HG02852 (cell line): ENCODE data around the gene BCL2L2.
A peak's percentile ranks its signal among the peaks of the same experiment; 100 is the strongest.

Source experiments
- ATAC-seq: cut with Tn5 transposase; IDR thresholded peaks from one replicate; pipeline ENCODE4 v1.9.1; 2021; ENCODE audit warnings: mild to moderate bottlenecking, moderate library complexity; ENCODE audit not compliant: unreplicated experiment

Gene BCL2L2

DNA sequence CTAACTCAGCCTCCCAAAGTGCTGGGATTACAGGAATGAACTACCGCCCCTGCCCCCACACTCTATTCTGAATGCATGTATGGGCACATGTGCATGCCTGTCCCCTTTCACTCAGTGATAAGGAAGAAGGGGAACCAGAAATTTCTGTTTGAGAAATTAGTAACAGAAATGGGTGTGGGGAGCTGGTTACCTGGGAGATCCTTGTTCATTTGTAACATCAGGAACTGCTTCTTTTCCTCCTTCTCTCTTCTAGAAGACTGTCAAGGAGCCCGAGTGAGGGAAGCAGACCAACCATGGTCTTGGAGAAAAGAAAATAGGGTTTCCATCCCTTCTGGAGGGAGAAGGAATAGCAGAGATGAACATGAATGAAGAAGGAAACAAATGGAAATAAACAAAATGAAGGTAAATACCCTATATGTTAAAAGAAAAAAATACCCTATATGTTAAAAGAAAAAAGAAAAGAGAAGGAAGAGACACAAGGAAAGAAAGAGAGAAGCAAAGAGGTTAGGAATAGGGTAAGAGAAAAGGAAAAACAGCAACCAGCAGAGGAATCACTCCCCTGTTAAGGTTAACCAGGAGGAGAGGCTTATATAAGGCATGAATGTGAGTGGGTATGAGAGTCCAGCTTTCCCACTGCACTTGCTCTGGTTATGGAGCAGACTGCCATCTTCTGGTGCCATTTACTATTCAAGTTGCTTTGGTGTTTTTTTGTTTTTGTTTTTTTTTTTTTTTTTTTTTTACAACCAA lies 7.2 kb upstream of the BCL2L2 start:
- no peak for ATAC-seq

GRCh38 chr14:23299986-23300686 lies 6.5 kb upstream of the BCL2L2 start:
- ATAC-seq: no peak

DNA sequence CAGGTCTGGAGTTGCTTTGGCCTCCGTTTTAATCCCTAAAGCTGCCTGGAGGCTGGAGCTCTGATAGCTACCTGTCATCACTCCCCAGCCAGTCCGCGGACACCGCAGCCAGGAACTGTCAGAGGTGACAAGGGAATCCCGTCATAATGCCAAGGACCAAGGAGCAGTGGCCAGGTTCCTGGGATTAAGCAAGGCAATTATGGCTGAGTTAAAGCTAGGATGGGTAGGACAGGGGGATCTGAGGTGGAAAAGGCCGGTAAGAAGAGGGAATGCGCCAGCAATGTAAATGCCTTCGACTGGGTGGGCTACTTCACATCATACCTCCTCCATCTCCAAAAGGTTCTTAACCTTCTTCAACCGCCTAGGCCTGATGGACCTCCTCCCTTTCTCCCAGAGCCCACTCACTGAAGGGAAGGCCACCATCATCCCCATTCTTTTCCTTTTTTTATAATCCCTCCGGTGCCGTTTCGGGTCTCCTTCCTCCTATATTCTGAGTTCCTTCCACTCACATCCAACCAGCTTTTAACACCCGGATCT lies 5.9 kb upstream of the BCL2L2 start:
- no peak for ATAC-seq

- peak; percentile 78 for ATAC-seq
Observed at GRCh38 chr14:23301288-23301968, 5.2 kb upstream of the BCL2L2 start.

DNA sequence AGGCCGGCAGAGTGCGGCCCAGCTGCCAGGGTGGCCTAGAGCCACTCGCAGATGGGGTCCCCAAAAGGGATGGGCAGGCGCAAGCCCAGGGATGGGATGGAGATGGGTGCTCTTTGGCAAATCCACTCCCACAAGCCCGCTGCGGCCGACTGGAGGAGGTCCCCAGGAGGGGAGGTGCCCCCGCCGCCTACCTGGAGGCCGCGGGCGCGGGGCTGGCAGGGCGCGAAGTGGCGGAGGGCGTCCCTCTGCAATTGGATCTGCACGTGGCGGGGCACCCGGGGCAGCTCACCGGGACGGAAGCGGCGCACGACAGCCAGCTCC lies 4.7 kb upstream of the BCL2L2 start:
- ATAC-seq: no peak

DNA sequence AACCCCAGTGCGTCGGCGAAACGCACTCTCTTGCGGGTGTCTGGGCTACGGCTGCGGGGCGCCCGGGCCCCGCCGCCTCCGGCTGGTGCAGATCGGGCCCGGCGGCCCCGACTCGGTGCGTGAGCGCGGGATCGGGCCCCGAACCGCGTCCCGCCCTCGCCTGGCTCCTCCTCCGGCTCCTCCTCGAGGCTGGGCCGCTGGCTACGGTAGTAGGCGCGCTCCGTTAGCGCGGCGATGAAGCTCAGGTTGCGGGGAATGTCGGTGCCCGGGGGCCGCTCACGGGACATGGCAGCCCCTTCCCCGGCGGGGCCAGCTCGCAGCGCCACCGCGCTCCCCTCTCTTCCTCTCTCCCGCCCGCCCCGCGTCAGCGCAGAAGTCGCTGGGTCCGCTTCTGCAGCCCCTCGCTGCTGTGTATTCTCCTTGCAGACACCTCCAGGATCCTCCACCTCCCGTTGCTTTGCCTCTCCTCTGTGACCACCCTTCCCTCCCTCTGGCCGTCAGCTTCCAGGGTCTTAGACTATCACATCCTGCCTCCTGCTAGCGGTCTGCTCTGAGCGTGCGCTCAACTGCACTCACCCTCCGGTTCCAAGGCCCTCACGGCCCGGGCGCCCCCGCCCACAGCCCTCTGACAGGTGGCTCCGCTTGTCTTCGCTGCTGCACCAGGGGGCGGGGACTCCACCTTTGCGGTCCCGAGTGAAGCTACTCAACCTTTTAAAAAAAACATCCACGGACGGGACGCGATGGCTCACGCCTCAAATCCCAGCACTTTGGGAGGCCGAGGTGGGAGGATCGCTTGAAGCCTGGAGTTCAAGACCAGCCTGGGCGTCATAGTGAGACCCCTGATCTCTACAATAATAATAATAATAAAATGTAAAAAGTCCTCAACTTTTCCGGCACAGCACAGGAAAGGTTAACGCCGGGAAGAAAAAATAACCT lies 4.1 kb upstream of the BCL2L2 start, which contains the start of gene PPP1R3E:
PPP1R3E (minus strand) TSS at position 570 of the 936 bp plus-strand sequence; CDS start at position 287, 283 bp downstream.
- peak; percentile 39 for ATAC-seq

DNA sequence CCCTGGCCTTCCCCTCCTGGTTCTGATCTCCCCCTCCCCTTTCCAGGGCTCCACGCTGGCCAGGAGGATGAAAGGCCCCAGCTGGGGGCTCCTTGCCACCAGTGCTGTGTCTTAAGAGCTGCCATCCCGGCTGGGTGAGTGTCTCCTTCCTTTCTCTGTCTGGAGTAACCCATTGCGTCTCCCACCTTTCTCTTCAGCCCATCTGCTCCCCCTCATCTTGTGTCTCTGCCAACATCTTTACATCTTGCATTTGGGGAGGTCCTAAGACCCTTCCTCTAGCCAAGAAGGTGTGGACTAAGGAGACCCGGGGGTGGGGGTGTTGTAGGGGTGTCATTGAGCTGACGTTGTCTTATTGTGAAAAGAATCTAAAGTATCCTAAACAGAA lies 505 bp downstream of the BCL2L2 start:
- no peak for ATAC-seq

DNA sequence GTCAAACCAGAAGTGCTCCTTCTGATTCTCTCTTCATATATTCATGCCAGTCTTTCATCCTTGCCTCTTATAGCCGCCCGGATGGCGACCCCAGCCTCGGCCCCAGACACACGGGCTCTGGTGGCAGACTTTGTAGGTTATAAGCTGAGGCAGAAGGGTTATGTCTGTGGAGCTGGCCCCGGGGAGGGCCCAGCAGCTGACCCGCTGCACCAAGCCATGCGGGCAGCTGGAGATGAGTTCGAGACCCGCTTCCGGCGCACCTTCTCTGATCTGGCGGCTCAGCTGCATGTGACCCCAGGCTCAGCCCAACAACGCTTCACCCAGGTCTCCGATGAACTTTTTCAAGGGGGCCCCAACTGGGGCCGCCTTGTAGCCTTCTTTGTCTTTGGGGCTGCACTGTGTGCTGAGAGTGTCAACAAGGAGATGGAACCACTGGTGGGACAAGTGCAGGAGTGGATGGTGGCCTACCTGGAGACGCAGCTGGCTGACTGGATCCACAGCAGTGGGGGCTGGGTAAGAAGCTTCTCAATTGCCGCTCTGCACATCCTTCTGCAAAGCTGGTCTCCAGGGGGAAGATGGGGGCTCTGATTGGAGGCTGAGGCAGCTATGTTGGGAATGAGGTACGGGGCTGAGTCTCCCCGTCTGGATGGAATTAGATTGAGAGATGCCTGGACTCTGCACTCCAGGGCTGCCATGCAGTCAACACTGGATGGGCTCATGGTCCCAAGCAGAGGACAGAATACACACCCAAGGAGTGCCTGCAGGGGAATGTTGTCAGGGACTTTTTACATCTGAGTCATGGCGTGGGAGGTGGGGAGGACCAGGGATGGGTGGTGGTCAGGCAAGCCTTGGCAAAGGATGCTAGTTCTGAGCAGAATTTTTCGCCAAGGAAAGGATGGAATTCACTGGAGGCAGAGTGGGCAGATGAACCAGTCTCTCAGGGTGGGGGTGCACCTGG lies 1.3 kb downstream of the BCL2L2 start:
- ATAC-seq: no peak

DNA sequence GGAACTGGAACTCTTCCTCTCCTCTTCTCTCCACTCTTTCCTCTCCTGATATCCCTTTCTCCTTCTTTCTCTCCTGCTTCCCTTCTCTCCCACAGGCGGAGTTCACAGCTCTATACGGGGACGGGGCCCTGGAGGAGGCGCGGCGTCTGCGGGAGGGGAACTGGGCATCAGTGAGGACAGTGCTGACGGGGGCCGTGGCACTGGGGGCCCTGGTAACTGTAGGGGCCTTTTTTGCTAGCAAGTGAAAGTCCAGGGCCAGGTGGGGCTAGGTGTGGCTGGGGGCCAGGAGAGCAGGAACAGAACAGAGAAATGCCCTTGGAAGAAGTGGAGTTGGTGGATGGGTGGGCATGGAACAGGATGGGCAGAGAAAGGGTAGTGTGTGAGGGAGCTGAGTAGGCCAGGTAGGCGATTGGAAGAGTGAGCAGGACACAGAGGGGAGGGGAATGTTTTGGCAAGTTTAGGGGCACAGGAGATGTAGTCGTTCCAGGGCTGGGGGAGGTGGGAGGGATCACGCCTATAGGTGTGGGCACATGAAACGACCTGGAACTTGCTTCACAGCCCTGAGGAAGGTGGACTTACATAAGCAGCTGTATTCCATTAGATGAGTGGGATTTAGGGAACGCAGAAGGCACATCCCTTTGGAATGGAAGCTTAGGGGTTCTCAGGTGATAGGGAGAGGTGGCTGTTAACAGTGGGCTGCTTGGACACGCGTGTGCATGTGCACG lies 2.2 kb downstream of the BCL2L2 start:
- ATAC-seq: no peak

DNA sequence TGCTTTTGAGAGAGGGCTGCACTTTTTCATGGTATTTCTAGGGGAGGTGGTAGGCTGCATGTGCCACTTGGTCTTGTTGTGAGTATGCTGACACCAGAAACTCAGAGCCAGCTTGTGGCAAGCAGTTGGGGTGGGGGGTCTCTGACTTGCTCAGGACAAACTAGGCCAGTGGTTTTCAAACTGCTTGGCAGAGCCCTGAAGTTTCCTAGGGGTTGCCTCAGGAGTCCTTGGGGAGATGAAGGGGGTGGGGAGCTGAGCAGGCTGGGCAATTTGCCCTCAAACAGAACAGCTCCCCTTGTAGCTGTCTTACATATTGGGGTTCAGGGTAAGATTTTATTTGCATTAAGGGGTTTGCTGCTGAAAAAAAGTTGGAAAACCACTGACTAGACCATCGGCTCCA lies 3.9 kb downstream of the BCL2L2 start:
- no peak for ATAC-seq

GRCh38 chr14:23316300-23316699 lies 9.7 kb downstream of the BCL2L2 start:
- no peak for ATAC-seq

DNA sequence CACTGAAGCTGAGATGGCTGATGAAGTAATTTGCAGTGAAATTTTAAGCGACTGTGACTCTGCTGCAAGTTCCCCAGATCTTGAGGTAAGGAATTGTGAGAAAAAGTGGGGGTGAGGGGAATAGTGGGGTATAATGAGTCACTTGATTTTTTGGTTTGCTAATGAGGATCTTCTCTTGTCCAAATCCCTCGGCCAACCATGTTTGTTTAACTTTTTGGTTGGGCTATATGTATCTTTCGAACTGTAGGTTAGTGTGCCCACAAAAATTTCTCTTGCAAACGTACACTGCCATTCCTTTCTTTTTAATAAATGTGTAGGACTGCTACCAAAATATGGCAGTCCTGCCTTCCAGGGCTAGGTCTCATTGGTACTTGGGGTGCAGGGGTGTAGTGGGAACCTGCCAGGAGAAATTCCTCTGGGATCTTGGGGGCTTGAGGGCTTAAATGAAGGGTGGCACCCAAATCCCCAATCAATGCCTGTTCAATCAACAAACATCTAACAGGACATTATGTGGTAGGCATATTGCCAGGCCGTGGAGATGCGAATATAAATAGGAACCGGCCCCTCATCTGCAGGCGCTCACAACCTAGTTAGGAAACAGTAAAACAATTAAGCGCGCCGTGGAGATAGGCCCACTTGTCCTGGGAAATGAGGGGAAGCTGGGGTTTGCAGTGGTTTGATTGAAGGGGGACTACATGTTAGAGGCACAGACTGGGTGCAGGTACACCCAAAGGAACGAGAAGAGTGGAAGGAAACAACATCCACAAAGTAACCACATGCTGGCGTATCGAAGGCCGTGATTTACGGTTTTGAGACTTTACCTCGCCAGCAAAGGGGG lies 13.3 kb downstream of the BCL2L2 start:
- no peak for ATAC-seq

DNA sequence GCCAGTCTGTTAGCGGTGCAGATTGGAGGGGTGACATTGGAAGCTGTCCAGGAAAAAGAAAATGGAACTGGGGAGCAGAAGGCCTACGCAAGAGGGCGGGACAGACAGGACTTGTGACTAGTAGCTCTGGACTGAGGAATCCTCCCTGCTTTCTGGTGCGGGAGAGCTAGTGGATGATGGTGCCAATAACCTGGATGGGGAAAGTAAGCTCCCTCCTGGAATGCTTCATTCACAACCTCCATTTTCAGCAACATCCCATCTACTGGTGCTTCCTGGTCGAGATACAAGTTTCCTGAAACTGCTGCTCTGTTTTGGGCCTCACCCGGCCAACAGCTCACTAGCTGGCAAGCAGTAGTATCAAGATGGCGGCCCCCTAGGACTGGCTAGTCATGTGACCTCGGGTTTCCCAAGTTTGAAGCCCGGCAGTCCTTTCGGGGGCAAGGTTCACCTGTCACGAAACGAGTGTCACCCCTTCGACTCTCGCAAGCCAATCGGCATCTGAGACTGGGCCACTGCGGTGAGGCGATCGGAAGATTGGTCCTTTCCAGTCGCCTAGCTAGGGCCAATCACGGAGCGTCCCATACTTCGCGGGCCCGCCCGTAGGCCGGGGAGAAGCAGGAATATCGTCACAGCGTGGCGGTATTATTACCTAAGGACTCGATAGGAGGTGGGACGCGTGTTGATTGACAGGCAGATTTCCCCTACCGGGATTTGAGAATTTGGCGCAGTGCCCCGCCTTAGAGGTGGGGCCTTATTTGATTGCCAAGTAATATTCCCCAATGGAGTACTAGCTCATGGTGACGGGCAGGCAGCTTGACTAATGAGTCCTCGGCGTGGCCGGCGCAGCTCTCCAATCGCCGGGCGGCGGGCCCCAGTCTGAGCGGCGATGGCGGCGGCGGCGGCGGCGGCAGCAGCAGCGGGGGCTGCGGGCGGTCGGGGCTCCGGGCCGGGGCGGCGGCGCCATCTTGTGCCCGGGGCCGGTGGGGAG lies 14.2 kb downstream of the BCL2L2 start, which contains the start of gene PABPN1:
PABPN1 (plus strand) TSS at position 874 of the 988 bp plus-strand sequence; CDS start at position 887, 13 bp downstream.
- ATAC-seq: peak; percentile 90

GRCh38 chr14:23321572-23322547 lies 15.2 kb downstream of the BCL2L2 start:
- ATAC-seq: peak; percentile 13
